PC-3 (cell line): ENCODE results near the gene SLCO3A1. TPM values are rescaled to one million over a fixed set of nuclear protein-coding genes. Genes with fewer than 3 reads are reported as not detected.

Source experiments
- ATAC-seq: fragments of 200-7000 bp; cut with Tn5 transposase; 2 replicates; pipeline ENCODE4 v1.9.1; 2020; ENCODE audit warnings: mild to moderate bottlenecking, moderate library complexity
- BruUV-seq: library from RNA; stranded (reverse); fragments of 400-500 nt; replicated peaks from 2 replicates; lab custom pipeline; 2021; lab: Mats Ljungman, UMichigan
- CTCF ChIA-PET: fragments of 300-600 bp; sonication (Branson Sonifier 250); formaldehyde crosslinking; loops from one replicate; lab custom pipeline; 2022; ENCODE audit warnings: antibody characterized with exemption; lab: Charles Lee
- POLR2A ChIA-PET: fragments of 300-600 bp; sonication (Branson Sonifier 250); formaldehyde crosslinking; loops from one replicate; lab custom pipeline; 2022; ENCODE audit warnings: antibody characterized with exemption; ENCODE audit not compliant: unreplicated experiment; lab: Charles Lee
- DNase-seq: peaks from one replicate; pipeline ENCODE4 v3.0.0-alpha.2; 2015
- H2AFZ ChIP-seq: fragments of 300-600 bp; sonication (generic); 2 replicates; pipeline ENCODE4 v1.6.0; 2016; ENCODE audit warnings: antibody characterized with exemption, low read length
- H3F3A ChIP-seq: fragments of 300-600 bp; sonication (generic); one replicate; pipeline ENCODE4 v1.6.0; 2017; ENCODE audit warnings: antibody characterized with exemption, low read length, control low read depth, mild to moderate bottlenecking; ENCODE audit not compliant: unreplicated experiment
- H3K27ac ChIP-seq: fragments of 300-600 bp; sonication (generic); 2 replicates; pipeline ENCODE4 v1.5.1; 2016; ENCODE audit warnings: mild to moderate bottlenecking, low read length
- H3K27me3 ChIP-seq: fragments of 300-600 bp; sonication (generic); 2 replicates; pipeline ENCODE4 v1.6.1; 2016; ENCODE audit warnings: low read length, mixed read lengths
- H3K36me3 ChIP-seq: fragments of 300-600 bp; sonication (generic); 2 replicates; pipeline ENCODE4 v1.6.1; 2016; ENCODE audit warnings: low read depth, mixed run types, low read length, mixed read lengths
- H3K4me1 ChIP-seq: fragments of 300-600 bp; sonication (generic); 2 replicates; pipeline ENCODE4 v1.5.1; 2016; ENCODE audit warnings: low read length; ENCODE audit not compliant: insufficient read depth
- H3K4me2 ChIP-seq: fragments of 300-600 bp; sonication (generic); 2 replicates; pipeline ENCODE4 v1.6.0; 2016; ENCODE audit warnings: low read length
- H3K4me3 ChIP-seq: fragments of 300-600 bp; sonication (generic); 2 replicates; pipeline ENCODE4 v1.5.1; 2016; ENCODE audit warnings: mild to moderate bottlenecking, low read length, mixed read lengths
- H3K79me2 ChIP-seq: fragments of 300-600 bp; sonication (generic); 2 replicates; pipeline ENCODE4 v1.6.1; 2017; ENCODE audit warnings: low read length, mixed read lengths
- H3K9ac ChIP-seq: fragments of 300-600 bp; sonication (generic); 2 replicates; pipeline ENCODE4 v1.6.0; 2016; ENCODE audit warnings: mild to moderate bottlenecking, low read length
- H3K9me2 ChIP-seq: fragments of 300-600 bp; sonication (generic); replicated peaks from 2 replicates; pipeline ENCODE4 v1.6.1; 2016; ENCODE audit warnings: mixed run types, low read length, mixed read lengths
- H3K9me3 ChIP-seq: fragments of 300-600 bp; sonication (generic); 2 replicates; pipeline ENCODE4 v1.6.1; 2016; ENCODE audit warnings: low read length, mixed read lengths
- H4K20me1 ChIP-seq: fragments of 300-600 bp; sonication (generic); 2 replicates; pipeline ENCODE4 v1.6.1; 2016; ENCODE audit warnings: low read length, mixed read lengths
- EZH2 ChIP-seq: fragments of 300-600 bp; sonication (generic); IDR thresholded peaks from one replicate; pipeline ENCODE4 v1.6.1; 2017; ENCODE audit warnings: antibody characterized with exemption, mild to moderate bottlenecking, low read length; ENCODE audit not compliant: unreplicated experiment
- EZH2phosphoT487 ChIP-seq: fragments of 300-600 bp; sonication (generic); IDR thresholded peaks from 2 replicates; pipeline ENCODE4 v1.6.1; 2018; ENCODE audit warnings: mild to moderate bottlenecking, antibody characterized with exemption, low read length, borderline replicate concordance
- intact Hi-C: fragments of 100-400 bp; cut with micrococcal nuclease; formaldehyde crosslinking; loops from 2 replicates; pipeline ENCODE4 v1.9.0; 2023
- total RNA-seq: library from RNA; depleted of rRNA; stranded (reverse); fragments of >200 nt; gene quantifications from 2 replicates; pipeline ENCODE4 v1.2.3, GENCODE V29; 2014
- TF ChIP-seq, protein P1 (sequence below): fragments of 300-600 bp; sonication (generic); conservative IDR thresholded peaks from 2 replicates; pipeline ENCODE4 v1.5.1; 2017; ENCODE audit warnings: antibody characterized with exemption, low read depth, mild to moderate bottlenecking, low read length

SLCO3A1 gene
- total RNA-seq, 1 experiment from 2014 or later, result 0.07 TPM

DNA sequence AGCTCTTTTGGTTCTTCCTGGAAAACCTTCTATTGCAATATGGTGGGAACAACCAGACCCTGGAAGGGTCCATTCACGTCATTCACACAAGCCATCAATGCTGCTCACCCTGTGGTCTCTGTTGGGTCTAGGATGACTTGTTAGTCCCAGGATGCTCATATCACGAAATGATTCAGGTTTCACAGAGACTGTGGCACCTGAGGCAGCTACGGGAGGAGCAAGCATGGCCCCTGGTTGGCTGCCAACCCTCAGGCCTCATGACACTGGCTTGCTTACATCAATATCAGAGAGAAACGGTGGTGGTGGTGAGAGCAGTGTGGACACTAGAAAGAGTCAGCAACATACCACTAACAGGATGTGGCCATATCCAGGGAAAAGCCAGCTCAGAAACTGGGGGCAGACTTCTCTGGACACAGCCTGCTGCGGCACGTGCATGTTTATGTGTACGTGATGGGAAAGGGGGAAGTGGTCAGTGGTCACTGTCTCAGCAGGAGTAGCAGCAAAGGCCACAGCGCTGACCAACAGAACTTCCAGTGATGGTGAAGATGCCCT is 331.2 kb downstream of the SLCO3A1 start:
- ChIA-PET POLR2A (no interaction called here), CTCF (no interaction called here)
- Histone ChIP-seq H3K9me2 (no peaks in the 10 kb centered on the region), H3K36me3 (no peaks in the 10 kb centered on the region), H3F3A (no peaks in the 10 kb centered on the region), H3K4me2 (no peak overlapping the region), H3K9me3 (no peaks in the 10 kb centered on the region), H3K79me2 (no peaks in the 10 kb centered on the region), H3K27me3 (no peaks in the 10 kb centered on the region), H3K4me1 (no peaks in the 10 kb centered on the region), H4K20me1 (no peaks in the 10 kb centered on the region), H3K4me3 (no peak overlapping the region), H3K27ac (no peak overlapping the region), H2AFZ (no peak overlapping the region), H3K9ac (no peak overlapping the region)
- intact Hi-C loops, result no loop called here
- BruUV-seq, result no TSS peak
- DNase-seq, result no peak
- no peak for TF ChIP-seq EZH2
- no peak for TF ChIP-seq EZH2phosphoT487
- TF ChIP-seq, protein P1, sequence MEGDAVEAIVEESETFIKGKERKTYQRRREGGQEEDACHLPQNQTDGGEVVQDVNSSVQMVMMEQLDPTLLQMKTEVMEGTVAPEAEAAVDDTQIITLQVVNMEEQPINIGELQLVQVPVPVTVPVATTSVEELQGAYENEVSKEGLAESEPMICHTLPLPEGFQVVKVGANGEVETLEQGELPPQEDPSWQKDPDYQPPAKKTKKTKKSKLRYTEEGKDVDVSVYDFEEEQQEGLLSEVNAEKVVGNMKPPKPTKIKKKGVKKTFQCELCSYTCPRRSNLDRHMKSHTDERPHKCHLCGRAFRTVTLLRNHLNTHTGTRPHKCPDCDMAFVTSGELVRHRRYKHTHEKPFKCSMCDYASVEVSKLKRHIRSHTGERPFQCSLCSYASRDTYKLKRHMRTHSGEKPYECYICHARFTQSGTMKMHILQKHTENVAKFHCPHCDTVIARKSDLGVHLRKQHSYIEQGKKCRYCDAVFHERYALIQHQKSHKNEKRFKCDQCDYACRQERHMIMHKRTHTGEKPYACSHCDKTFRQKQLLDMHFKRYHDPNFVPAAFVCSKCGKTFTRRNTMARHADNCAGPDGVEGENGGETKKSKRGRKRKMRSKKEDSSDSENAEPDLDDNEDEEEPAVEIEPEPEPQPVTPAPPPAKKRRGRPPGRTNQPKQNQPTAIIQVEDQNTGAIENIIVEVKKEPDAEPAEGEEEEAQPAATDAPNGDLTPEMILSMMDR, result no peak
- ATAC-seq, result no peak

DNA sequence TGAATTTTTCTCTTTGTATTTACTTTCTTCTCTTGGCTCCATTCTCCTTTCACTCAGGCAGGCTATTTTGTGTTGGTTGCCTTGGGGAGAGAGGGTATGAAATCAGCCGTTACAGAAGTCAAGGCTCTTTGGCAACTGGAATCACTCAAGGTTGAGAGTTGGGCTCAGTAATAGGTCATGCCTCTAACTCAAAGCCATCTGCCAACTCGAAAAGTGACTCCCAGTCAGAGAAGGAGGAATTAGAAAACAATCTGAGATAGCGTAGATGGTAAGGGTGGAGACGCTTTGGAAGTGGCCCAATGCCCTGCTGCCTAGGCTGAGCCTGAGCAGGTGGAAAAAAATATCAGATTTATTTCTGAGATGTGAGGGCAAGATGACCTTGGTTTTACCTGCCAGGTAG is 334.5 kb downstream of the SLCO3A1 start:
- Histone ChIP-seq H3K4me3 (no peak overlapping the region), H3K27ac (no peak overlapping the region)
- no peak for TF ChIP-seq EZH2phosphoT487
- TF ChIP-seq EZH2, result no peak
- TF ChIP-seq, protein P1, result no peak

DNA sequence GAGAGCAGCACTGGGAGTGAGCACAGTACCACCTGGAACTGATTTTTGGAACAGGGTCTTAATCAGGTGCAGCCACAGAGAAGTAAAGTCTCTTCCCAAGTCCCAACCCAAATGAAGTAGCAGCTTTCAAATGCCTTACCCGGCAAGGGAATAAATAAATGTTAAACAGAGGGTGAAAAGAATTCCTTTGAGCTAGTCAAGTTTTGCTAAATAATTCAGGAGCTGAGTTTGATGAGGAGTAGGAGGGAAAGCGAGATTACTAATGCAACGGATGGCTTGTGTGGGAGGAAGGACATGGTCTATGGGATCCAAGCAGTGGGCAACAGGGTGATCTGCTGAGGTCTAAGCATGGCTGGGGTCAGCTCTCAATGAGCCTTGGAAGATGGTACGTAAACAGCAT is 335.7 kb downstream of the SLCO3A1 start:
- DNase-seq (no peak), ATAC-seq (no peak)
- Histone ChIP-seq H3K9me3 (no peaks in the 10 kb centered on the region), H3K9me2 (no peaks in the 10 kb centered on the region), H3K4me3 (no peak overlapping the region), H3K27me3 (no peaks in the 10 kb centered on the region), H3K36me3 (no peaks in the 10 kb centered on the region), H4K20me1 (no peaks in the 10 kb centered on the region), H3K79me2 (no peaks in the 10 kb centered on the region), H3K9ac (no peak overlapping the region), H3F3A (no peaks in the 10 kb centered on the region), H2AFZ (no peak overlapping the region), H3K4me1 (no peaks in the 10 kb centered on the region), H3K27ac (no peak overlapping the region), H3K4me2 (no peak overlapping the region)
- TF ChIP-seq EZH2phosphoT487, result no peak
- TF ChIP-seq EZH2, result no peak
- TF ChIP-seq, protein P1, result no peak
- ChIA-PET CTCF (no interaction called here), POLR2A (no interaction called here)
- intact Hi-C loops, result no loop called here
- BruUV-seq, result no TSS peak

More for the DNA sequence above, 334.5 kb downstream of the SLCO3A1 start:
- Histone ChIP-seq H4K20me1 (no peaks in the 10 kb centered on the region), H3K79me2 (no peaks in the 10 kb centered on the region), H2AFZ (no peak overlapping the region), H3K4me1 (no peaks in the 10 kb centered on the region), H3K36me3 (no peaks in the 10 kb centered on the region), H3K4me2 (no peak overlapping the region), H3K9ac (no peak overlapping the region), H3K27me3 (no peaks in the 10 kb centered on the region), H3K9me3 (no peaks in the 10 kb centered on the region), H3K9me2 (no peaks in the 10 kb centered on the region), H3F3A (no peaks in the 10 kb centered on the region)
- BruUV-seq, result no TSS peak
- DNase-seq, result no peak
- intact Hi-C loops, result no loop called here
- ChIA-PET POLR2A (no interaction called here), CTCF (no interaction called here)
- ATAC-seq, result no peak
